IMR-90 (cell line): ENCODE data around the gene HBZ. TPM values are rescaled to one million over a fixed set of nuclear protein-coding genes. Genes with fewer than 3 reads are reported as not detected.
"Not testable (repeated sequence)": the region's sequence is repeated elsewhere in the genome, so short reads cannot be mapped to it uniquely, and the experiment has no call there.

Source experiments
- ATAC-seq: fragments of 200-7000 bp; cut with Tn5 transposase; 2 replicates; pipeline ENCODE4 v1.9.1; 2020; ENCODE audit warnings: low read depth, mild to moderate bottlenecking, moderate library complexity
- BruUV-seq: library from RNA; stranded (reverse); fragments of 400-500 nt; replicated peaks from 2 replicates; lab custom pipeline; 2021; lab: Mats Ljungman, UMichigan
- CTCF ChIA-PET: fragments of 300-600 bp; formaldehyde crosslinking; extraction: SDS; loops from one replicate; lab custom pipeline; 2021; ENCODE audit warnings: antibody characterized with exemption; lab: Yijun Ruan, JAX
- POLR2A ChIA-PET: fragments of 300-600 bp; sonication (Branson Sonifier 250); formaldehyde crosslinking; loops from one replicate; lab custom pipeline; 2022; ENCODE audit warnings: antibody characterized with exemption; ENCODE audit not compliant: unreplicated experiment; lab: Charles Lee
- DNase-seq: peaks from one replicate; pipeline ENCODE4 v3.0.0; 2013
- H2AFZ ChIP-seq: replicated peaks from 2 replicates; pipeline ENCODE3; 2013; ENCODE audit warnings: low read length, mild to moderate bottlenecking; ENCODE audit not compliant: poor library complexity
- H2AK5ac ChIP-seq: 2 replicates; pipeline ENCODE4 v1.6.1; 2013; ENCODE audit warnings: low read depth, low read length, inconsistent platforms
- H2AK9ac ChIP-seq: replicated peaks from 2 replicates; pipeline ENCODE3; 2013; ENCODE audit warnings: mild to moderate bottlenecking, low read depth, low read length, moderate library complexity; ENCODE audit not compliant: poor library complexity
- H2BK120ac ChIP-seq: 2 replicates; pipeline ENCODE4 v1.6.1; 2013; ENCODE audit warnings: low read depth, low read length, inconsistent platforms
- H2BK15ac ChIP-seq: 3 replicates; pipeline ENCODE4 v1.6.1; 2013; ENCODE audit warnings: low read depth, low read length, inconsistent platforms
- H2BK20ac ChIP-seq: 2 replicates; pipeline ENCODE4 v1.6.1; 2013; ENCODE audit warnings: low read depth, mild to moderate bottlenecking, inconsistent platforms, low read length, moderate library complexity
- H2BK5ac ChIP-seq: 2 replicates; pipeline ENCODE4 v1.6.1; 2013; ENCODE audit warnings: mild to moderate bottlenecking, low read depth, low read length, inconsistent platforms; ENCODE audit not compliant: poor library complexity, severe bottlenecking
- H3K14ac ChIP-seq: replicated peaks from 2 replicates; pipeline ENCODE4 v1.6.1; 2013; ENCODE audit warnings: low read depth, low read length, inconsistent platforms
- H3K18ac ChIP-seq: 2 replicates; pipeline ENCODE4 v1.6.1; 2013; ENCODE audit warnings: low read depth, low read length, control low read depth
- H3K23ac ChIP-seq: 2 replicates; pipeline ENCODE4 v1.6.1; 2013; ENCODE audit warnings: low read depth, low read length, inconsistent platforms
- H3K27ac ChIP-seq: 2 replicates; pipeline ENCODE4 v1.5.1; 2013; ENCODE audit warnings: mild to moderate bottlenecking, control low read depth, low read length; ENCODE audit not compliant: insufficient read depth
- H3K27me3 ChIP-seq: 2 replicates; pipeline ENCODE4 v1.6.1; 2013; ENCODE audit warnings: low read length; ENCODE audit not compliant: control insufficient read depth, insufficient read depth
- H3K36me3 ChIP-seq: 2 replicates; pipeline ENCODE4 v1.6.1; 2013; ENCODE audit warnings: low read length, mixed read lengths; ENCODE audit not compliant: control insufficient read depth, insufficient read depth
- H3K4ac ChIP-seq: 2 replicates; pipeline ENCODE4 v1.6.1; 2013; ENCODE audit warnings: low read depth, low read length, inconsistent platforms
- H3K4me1 ChIP-seq: 2 replicates; pipeline ENCODE4 v1.6.1; 2013; ENCODE audit warnings: low read length, mixed read lengths; ENCODE audit not compliant: control insufficient read depth, insufficient read depth
- H3K4me2 ChIP-seq: 2 replicates; pipeline ENCODE4 v1.6.1; 2013; ENCODE audit warnings: low read depth, mild to moderate bottlenecking, control low read depth, low read length, moderate library complexity
- H3K4me3 ChIP-seq: 2 replicates; pipeline ENCODE4 v1.5.1; 2013; ENCODE audit warnings: low read depth, mild to moderate bottlenecking, control low read depth, low read length, moderate library complexity; ENCODE audit not compliant: insufficient read depth
- H3K56ac ChIP-seq: 2 replicates; pipeline ENCODE4 v1.6.1; 2013; ENCODE audit warnings: low read length, inconsistent platforms; ENCODE audit not compliant: insufficient read depth; ENCODE audit errors: extremely low read depth
- H3K79me1 ChIP-seq, 2 experiments: 2 replicates each; pipeline ENCODE4 v1.6.1; 2013; ENCODE audit warnings: low read length in 2 of 2, inconsistent platforms in 1 of 2, low read depth in 1 of 2
- H3K9ac ChIP-seq: 2 replicates; pipeline ENCODE4 v1.6.1; 2013; ENCODE audit warnings: low read depth, low read length, control low read depth
- H3K9me1 ChIP-seq: 2 replicates; pipeline ENCODE4 v1.6.1; 2013; ENCODE audit warnings: low read length, inconsistent platforms; ENCODE audit not compliant: insufficient read depth
- H3K9me3 ChIP-seq: 2 replicates; pipeline ENCODE4 v1.6.1; 2013; ENCODE audit warnings: low read length; ENCODE audit not compliant: control insufficient read depth, insufficient read depth
- H4K20me1 ChIP-seq: 2 replicates; pipeline ENCODE4 v1.6.1; 2013; ENCODE audit warnings: low read length, inconsistent platforms; ENCODE audit not compliant: insufficient read depth
- H4K5ac ChIP-seq: 2 replicates; pipeline ENCODE4 v1.6.1; 2013; ENCODE audit warnings: mild to moderate bottlenecking, low read depth, low read length, control low read depth
- H4K8ac ChIP-seq, 2 experiments: 2 replicates each; pipeline ENCODE4 v1.6.1; 2013; ENCODE audit warnings: low read depth in 2 of 2, low read length in 2 of 2, control low read depth in 1 of 2, inconsistent platforms in 1 of 2
- H4K91ac ChIP-seq: 2 replicates; pipeline ENCODE4 v1.6.1; 2013; ENCODE audit warnings: low read depth, low read length, inconsistent platforms; ENCODE audit not compliant: insufficient read depth
- FOS ChIP-seq: fragments of 150-350 bp; IDR thresholded peaks from 2 replicates; pipeline ENCODE4 v1.6.1; 2016; ENCODE audit warnings: low read depth, low read length
- MXI1 ChIP-seq: IDR thresholded peaks from 2 replicates; pipeline ENCODE4 v1.6.1; 2012; ENCODE audit warnings: low read depth, mild to moderate bottlenecking, low read length, moderate library complexity, borderline replicate concordance
- POLR2A ChIP-seq: IDR thresholded peaks from 2 replicates; pipeline ENCODE4 v1.6.1; 2012; ENCODE audit warnings: mild to moderate bottlenecking, low read depth, low read length
- RCOR1 ChIP-seq: IDR thresholded peaks from 2 replicates; pipeline ENCODE4 v1.6.1; 2012; ENCODE audit warnings: mild to moderate bottlenecking, low read length, improper control_type of control experiment; ENCODE audit not compliant: insufficient replicate concordance
- WGBS, 2 experiments: methylation state at CpG; one replicate each; pipeline versions ENCODE4 v1.1.5 to v1.1.7; 2013; ENCODE audit warnings: missing lambda C conversion rate in 2 of 2; ENCODE audit not compliant: insufficient read length in 1 of 2; ENCODE audit errors: extremely low coverage in 2 of 2; 5-methylcytosine and 5-hydroxymethylcytosine counted together
- dilution Hi-C: fragments of 300-500 bp; cut with HindIII; formaldehyde crosslinking; loops from one replicate; pipeline ENCODE4 v1.14.3; 2018; ENCODE audit warnings: low sequenced_read_pairs; ENCODE audit not compliant: unreplicated experiment
- in situ Hi-C: fragments of 300-500 bp; cut with MboI; formaldehyde crosslinking; loops from 3 replicates; pipeline ENCODE4 v1.14.3; 2019; ENCODE audit warnings: low sequenced_read_pairs, inconsistent platforms, mixed read lengths
- intact Hi-C: fragments of 100-400 bp; cut with micrococcal nuclease; formaldehyde crosslinking; loops from 2 replicates; pipeline ENCODE4 v1.10.0; 2022
- polyA plus RNA-seq, 3 experiments: library from polyadenylated mRNA; depleted of rRNA; stranded (reverse); fragments of >200 nt; gene quantifications; 2 replicates each; pipeline ENCODE4 v1.2.3, GENCODE V29; 2012; ENCODE audit warnings: low replicate concordance in 1 of 3
- total RNA-seq: library from RNA; depleted of rRNA; stranded (reverse); fragments of >200 nt; gene quantifications from 2 replicates; pipeline ENCODE4 v1.2.3, GENCODE V29; 2012

Gene HBZ
- total and polyA plus RNA-seq, 2 of the 4 experiments (the other 2 are of a cell fraction): not detected

- no peak overlapping the region for H3K14ac ChIP-seq
- H2BK5ac ChIP-seq: no peak overlapping the region
- H2AK9ac ChIP-seq: no peak overlapping the region
- no peak overlapping the region for H3K4me3 ChIP-seq
- 0 out of 2 replicates have a peak, but pooled peaks cover 4% of the 10 kb centered on the region for H3K9me1 ChIP-seq
- TF ChIP-seq MXI1 (no peak), FOS (no peak), POLR2A (no peak), RCOR1 (no peak)
- peaks cover 57% of the 10 kb centered on the region for H3K27me3 ChIP-seq
- no peak overlapping the region for H2AFZ ChIP-seq
- H3K4me2 ChIP-seq: no peak overlapping the region
- no CpG with 5 or more reads among the region's 1 CpG for WGBS, 2 experiments
- dilution Hi-C loops (no loop called here), intact Hi-C loops (no loop called here), in situ Hi-C loops (no loop called here)
- no peak overlapping the region for H3K4ac ChIP-seq
- peaks cover 2% of the 10 kb centered on the region for H3K9me3 ChIP-seq
- H3K18ac ChIP-seq: no peak overlapping the region
- no peaks in the 10 kb centered on the region for H3K79me1 ChIP-seq
- ChIA-PET POLR2A (no interaction called here), CTCF (no interaction called here)
- no peak overlapping the region for H4K8ac ChIP-seq
- DNase-seq (no peak), ATAC-seq (no peak)
- H2BK120ac ChIP-seq: no peak overlapping the region
- H3K27ac ChIP-seq: no peak overlapping the region
- H3K36me3 ChIP-seq: no peaks in the 10 kb centered on the region
- H4K20me1 ChIP-seq: peaks cover 6% of the 10 kb centered on the region; the same call in 1 of the 2 replicates
- no peak overlapping the region for H3K56ac ChIP-seq
- H3K9ac ChIP-seq: no peak overlapping the region
- no peak overlapping the region for H4K5ac ChIP-seq
- H2BK20ac ChIP-seq: no peak overlapping the region
- no peak overlapping the region for H2BK15ac ChIP-seq
- H3K4me1 ChIP-seq: no peaks in the 10 kb centered on the region
- no peak overlapping the region for H2AK5ac ChIP-seq
- H3K23ac ChIP-seq: no peak overlapping the region
- BruUV-seq: no TSS peak
- no peak overlapping the region for H4K91ac ChIP-seq
Observed at GRCh38 chr16:170788-171187, 18.3 kb downstream of the HBZ start.

- CTCF ChIA-PET, H2AFZ ChIP-seq, H3K56ac ChIP-seq, BruUV-seq, H2BK5ac ChIP-seq, POLR2A ChIA-PET, H3K9ac ChIP-seq, DNase-seq, H4K91ac ChIP-seq, H2BK20ac ChIP-seq, H2AK5ac ChIP-seq, H4K8ac ChIP-seq, H3K18ac ChIP-seq, H3K4ac ChIP-seq, H3K9me3 ChIP-seq, H2BK15ac ChIP-seq, H2AK9ac ChIP-seq, H3K14ac ChIP-seq, H3K23ac ChIP-seq, H3K4me3 ChIP-seq, H3K36me3 ChIP-seq, H3K27ac ChIP-seq, H4K20me1 ChIP-seq, H3K4me1 ChIP-seq, H3K9me1 ChIP-seq, H3K4me2 ChIP-seq, H2BK120ac ChIP-seq, dilution Hi-C loops, intact Hi-C loops, H3K79me1 ChIP-seq, ATAC-seq, in situ Hi-C loops, H4K5ac ChIP-seq: not testable (repeated sequence)
- H3K27me3 ChIP-seq: peaks cover 45% of the 10 kb centered on the region
- no CpG with 5 or more reads among the region's 74 CpGs for WGBS, 2 experiments
Observed at GRCh38 chr16:172374-172941, 20.0 kb downstream of the HBZ start, which contains the start of gene HBA2. Gene HBA2 (plus strand): TSS chr16:172876. CDS start chr16:172913, 37 bp downstream.
